NCI-H1417 (cell line): ENCODE measurements around the gene ZNF626.
"Not testable (repeated sequence)": the region's sequence is repeated elsewhere in the genome, so short reads cannot be mapped to it uniquely, and the experiment has no call there.

Experiments
- DNase-seq, 3 experiments: peaks; one replicate each; lab custom pipeline; 2025; lab: John Stamatoyannopoulos, UW

Gene ZNF626

DNA sequence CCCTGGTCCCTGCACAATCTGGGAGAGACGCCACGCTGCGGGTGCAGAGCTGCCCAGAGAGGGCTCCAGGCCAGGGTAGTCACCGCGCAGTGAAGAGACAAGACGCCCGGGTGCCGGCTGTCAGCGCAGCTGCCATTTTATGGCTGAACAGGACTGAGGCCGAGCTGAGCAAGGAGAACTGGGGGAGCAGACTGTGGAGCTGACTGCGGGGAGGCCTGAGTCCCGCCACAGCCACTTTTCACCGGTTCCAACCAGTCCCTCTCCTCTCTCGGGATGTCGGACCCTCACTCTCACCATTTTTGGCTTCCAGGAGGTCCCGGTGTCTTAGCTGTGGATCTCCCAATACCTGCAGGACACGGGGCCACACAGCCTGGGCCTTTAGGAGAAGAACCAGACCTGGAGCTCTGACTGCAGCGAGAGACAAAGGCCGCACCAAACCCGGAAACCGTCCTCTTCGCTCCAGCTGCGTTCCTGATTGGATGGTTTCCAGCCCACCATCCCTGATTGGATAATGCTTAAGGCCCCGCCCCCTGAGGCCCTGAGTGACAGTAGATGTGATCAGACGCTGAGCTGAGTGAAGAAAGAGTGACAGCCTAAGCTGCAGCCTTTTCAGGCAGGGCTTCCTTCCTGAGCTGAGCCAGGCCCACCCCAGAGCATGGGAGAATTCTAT is at the start of gene ZNF626:
TSS of gene ZNF626 (minus strand) at position 422 of the 670 bp plus-strand sequence. CDS start at position 297, 125 bp downstream.
- peak; percentile 62 to 88 (median 87) for DNase-seq

DNA sequence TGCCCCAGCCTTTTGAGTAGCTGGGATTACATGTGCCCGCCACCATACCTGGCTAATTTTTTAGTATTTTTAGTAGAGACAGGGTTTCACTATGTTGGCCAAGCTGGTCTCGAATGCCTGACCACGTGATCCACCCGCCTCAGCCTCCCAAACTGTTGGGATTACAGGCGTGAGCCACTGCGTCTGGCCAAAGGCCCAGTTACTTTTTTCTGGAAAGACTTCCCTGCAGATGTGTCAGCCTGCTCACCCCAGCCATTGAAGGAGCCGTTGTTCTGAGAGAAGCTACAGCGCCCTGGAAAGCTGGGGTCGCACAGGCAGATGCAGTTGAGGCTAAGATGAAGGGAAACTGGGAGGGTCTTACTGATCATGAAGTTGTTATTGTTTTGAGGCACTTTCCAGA is 7.9 kb upstream of the ZNF626 start:
- no peak for DNase-seq

DNA sequence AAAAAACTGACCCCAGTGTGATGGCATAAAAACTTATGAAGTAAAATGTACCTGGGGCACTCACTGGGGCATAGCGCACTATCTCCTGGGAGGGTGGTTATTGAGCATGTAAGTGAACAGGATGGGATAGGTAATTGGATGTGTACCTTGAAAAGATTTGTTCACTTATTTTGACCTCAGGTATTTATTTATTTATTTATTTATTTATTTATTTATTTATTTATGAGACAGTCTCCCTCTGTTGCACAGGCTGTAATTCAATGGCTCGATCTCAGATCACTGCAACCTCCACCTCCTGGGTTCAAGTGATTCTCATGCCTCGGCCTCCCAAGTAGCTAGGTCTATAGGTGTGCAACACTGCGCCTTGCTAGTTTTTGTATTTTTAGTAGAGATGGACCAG is 5.9 kb upstream of the ZNF626 start:
- no peak for DNase-seq

DNA sequence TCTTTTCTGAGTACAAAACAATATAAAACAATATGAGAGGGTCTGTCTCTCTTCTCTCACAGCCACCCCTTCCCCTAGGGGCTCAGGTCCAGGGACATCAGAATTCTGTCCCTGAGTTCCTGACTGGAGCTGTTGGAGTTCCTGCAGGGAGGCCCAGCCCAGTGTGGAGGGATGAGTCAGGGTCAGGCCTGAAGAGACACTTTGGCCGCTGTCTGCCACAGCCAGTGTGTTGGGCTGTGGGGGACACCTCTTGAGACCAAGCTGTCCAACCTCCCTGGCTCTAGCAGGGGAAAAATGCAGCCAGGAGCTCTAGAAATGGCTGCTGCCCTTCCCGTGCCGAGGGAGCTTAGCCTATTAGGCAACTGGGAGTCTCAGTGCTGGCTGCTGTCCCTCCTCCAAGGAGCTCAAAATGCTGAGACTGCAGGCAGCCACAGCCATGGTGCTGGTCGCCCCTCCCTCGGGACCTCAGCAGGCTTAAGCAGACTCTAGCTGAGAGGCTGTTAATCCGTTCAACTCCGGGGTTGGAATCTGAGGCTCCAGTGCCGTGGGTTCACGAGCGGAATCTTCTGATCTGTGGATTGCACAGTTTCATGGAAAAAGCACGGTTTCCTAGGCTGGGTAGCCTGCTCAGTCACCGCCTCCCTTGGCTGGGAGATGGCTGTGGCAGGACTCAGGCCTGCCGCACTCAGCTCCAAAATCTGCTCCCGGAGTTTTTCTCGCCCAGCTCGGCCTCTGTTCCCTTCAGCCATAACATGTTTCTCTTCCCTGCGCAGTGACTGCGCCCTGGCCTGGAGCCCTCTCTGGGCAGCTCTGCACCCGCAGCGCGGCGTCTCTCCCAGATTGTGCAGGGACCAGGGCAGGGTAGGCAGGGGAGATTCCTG is 3.8 kb upstream of the ZNF626 start:
- no peak for DNase-seq

DNA sequence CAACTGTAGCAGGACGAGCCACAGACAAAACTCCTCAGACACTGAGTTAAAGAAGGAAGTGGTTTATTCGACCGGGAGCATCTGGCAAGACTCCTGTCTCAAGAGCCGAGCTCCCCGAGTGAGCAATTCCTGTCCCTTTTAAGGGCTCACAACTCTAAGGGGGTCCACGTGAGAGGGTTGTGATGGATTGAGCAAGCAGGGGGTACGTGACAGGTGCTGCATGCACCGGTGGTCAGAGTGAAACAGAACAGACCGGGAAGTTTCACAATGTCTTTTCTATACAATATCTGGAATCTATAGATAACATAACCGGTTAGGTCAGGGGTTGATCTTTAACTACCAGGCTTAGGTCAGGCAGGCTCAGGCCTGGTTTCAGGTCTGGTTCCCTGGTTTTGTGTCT is 3.1 kb upstream of the ZNF626 start:
- DNase-seq: not testable (repeated sequence)

DNA sequence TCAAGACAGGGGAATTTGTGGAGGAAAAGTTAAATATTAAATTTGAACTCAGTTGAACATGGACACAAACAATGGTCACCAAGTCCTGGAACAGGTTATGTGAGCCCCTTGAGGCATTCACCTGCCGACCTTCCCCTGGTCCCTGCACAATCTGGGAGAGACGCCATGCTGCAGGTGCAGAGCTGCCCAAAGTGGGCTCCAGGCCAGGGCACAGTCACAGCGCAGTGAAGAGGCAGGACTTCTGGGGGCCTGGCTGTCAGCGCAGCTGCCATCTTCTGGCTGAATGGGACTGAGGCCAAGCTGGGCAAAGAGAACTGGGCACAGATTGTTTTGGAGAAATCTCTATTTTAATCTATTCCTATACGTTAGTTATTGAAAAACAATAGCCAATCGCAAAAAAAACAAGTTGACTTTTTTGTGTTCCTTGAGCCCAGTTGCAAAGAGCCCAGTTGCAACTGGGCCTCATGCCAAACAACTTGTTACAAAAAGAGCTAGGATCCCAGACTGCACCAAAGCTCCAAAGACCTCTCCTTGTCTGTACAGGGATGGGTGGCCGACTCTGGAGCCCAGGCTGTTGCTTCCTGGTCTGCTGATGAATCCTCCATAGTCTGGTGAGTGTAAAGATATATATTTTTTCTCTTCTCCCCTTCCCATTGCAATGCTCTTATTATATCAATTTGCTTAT is 1.2 kb upstream of the ZNF626 start:
- no peak for DNase-seq

DNA sequence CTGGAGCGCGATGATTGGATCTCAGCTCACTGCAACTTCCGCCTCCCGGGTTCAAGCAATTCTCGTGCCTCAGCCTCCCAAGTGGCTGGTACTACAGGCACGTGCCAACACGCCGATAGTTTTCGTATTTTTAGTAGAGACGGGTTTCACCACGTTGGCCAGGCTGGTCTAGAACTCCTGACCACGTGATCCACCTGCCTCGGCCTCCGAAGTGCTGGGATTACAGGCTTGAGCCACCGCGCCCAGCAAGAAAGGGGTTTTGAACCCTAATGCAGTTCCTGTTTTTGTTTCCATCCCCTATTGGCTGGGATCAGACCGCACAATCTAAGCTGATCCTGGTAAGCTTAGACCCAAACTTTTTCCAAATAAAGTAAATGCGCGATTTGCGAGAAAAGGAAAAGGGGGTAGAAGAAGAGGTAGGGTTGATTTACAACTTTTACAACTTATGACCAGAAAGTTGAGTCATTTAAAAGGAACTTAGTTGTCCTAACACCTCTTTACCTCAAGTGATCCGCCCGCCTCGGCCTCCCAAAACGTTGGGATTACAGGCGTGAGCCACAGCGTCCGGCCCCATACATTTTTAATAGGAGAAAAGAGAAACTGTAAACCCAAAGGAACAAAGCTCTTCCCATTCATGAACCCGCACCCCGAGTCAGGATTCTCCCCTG is 764 bp downstream of the ZNF626 start:
- no peak for DNase-seq

DNA sequence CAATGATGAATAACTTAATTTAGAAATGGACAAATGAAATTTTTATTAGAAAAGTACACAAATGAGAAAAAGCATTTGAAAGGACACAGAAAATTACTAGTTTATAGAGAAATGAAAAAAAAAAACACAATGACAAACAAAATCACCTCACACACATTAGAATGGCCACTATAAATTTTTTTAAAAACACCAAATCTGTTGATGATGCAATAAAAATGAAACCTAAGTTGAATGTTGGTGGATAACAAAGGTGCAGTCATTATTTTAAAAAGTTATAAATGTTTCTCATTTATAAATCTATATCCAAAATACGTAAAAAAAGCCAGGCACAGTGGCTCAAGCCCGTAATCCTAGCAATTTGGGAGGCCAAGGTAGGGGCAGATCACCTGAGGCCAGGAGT is 20.8 kb downstream of the ZNF626 start:
- DNase-seq: no peak

DNA sequence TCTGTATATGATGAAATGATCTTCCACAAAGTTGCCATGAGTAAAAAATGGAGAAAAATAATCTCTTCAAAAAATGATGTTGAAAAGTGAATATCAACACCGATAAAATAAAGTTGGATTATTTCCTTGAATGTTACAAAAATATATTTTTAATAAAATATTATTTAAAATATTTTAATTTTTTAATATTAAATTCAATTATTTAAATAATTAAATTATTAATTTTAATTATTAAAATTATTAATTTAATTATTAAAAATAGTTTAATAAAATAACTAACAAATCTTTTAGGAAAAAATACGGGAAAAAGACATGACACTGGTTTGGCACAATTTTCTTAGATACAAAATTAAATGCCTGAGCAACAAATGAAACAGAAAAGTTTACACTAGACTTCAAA is 21.3 kb downstream of the ZNF626 start:
- DNase-seq: no peak

DNA sequence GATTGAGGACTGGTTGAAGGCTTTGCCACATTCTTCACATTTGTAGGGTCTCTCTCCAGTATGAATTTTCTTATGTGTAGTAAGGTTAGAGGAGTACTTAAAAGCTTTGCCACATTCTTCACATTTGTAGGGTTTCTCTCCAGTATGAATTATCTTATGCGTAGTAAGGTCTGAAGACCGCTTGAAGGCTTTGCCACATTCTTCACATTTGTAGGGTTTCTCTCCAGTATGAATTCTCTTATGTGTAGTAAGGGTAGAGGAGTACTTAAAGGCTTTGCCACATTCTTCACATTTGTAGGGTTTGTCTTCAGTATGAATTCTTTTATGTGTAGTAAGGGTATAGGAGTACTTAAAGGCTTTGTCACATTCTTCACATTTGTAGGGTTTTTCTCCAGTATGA is 36.8 kb downstream of the ZNF626 start:
- not testable (repeated sequence) for DNase-seq

DNA sequence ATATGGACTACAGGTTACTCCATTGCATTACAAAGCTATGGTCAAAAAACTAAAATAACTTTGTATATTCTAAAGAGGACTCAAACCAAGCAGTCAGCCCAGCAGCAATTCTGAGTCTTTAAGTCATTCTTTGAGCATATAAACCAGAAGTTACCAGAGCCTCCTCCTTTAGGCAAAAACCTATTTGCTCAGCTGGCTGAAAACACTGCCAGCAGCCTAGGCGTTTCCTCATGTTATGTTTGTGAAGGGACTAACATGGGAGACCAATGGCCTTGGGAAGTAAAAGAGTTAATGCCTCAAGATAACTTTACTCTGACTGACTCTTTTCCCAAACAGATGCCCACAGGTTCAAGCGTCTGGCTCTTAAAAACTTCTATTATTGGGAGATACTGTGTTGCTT is 45.3 kb downstream of the ZNF626 start:
- no peak for DNase-seq

DNA sequence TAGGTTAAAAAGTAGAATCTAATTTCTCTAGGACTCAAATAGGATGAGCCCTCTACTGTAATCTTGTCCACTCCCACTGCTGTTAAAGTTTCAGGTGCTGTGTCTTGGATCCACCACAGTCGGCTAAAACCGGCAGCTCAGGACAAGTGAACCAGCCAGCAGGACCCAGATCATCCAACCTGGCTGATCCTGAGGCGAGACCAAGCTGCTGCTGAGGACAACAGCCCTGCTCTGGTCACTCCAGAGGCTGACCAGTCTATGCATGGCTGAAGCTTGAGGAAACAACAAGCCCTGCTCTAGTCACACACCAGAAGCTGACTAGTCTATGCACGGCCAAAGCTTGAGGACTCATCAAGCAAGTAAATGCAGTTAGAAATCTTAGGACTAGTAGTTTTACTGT is 46.4 kb downstream of the ZNF626 start:
- DNase-seq: not testable (repeated sequence)

DNA sequence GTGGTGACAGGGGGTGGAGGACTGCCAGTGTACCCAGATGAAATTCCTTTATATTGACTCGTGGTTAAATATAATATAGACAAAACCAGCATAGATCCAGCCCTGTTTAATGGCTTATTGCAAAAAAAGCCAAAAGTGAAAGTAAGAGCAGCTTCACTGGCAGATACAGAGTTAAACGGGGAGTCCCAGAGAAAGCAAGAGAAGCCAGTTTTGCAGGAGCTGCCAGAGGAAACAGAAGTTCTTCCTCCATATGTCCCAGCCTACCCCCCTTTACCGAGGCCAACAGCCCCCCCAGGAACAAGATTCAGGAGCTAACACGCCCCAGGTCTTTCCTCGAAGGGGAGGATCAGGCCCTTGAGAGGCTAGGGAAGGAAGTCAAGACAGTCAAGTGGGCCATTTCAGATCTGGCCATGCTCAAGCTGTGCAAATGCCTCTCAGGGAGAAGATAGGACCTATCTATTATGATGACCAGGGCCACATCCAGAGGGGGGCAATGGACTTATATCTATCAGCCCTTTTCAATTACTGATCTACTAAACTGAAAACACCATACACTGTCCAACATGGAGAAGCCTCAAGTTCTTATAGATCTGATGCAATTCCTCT is 48.6 kb downstream of the ZNF626 start:
- no peak for DNase-seq

DNA sequence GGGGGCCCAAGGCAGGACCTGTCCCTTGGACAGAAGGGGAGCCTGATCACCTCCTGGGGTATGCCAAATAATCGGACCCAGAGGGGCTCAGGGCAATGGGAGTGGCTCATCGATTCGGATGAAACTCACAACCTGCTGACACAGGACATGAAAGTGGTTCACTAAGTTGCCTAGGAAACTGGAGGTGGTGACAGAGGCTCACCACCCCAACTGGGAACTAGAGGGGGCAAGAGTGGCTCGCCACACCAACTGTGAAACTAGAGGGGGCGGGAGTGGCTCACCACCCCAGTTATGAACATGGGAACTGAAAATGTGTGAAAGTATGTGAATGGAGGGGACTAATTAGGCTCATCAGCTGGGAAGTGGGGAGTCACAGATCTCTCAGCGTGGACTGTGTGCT is 49.5 kb downstream of the ZNF626 start:
- no peak for DNase-seq

DNA sequence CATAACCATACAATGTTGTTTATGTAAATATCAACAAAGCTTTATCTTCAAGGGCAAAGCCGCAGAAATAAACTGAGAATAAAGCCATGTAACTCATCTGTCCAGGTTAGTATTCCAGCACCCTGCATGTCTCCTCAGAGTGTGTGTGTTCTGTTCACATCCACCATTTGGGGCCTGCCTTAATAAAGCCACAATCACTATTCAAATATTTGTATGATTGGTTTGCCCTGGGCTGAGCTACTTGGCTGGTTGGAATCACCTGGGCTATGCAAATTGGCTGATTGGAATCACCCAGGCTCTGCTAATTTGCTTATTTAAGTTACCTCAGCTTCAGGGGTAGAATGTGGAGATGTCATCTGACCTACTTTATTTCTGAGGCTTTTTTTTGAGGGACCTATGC is 53.4 kb downstream of the ZNF626 start:
- DNase-seq: no peak
